Measurements from ENCODE around the gene ERVFRD-1. TPM values are rescaled to one million over a fixed set of nuclear protein-coding genes. Genes with fewer than 3 reads are reported as not detected.

The ERVFRD-1 gene
- total and polyA plus RNA-seq, 2 experiments from 2014 or later, result 0.06 TPM; not detected in 1

- TF ChIP-seq EZH2 (IDR thresholded peaks at IDR 0.05; ENCODE audit: low read depth, unreplicated experiment), result no peak
- TF ChIP-seq ZNF462 (CRISPR knock-in tag; IDR thresholded peaks at IDR 0.05), result no peak
- no peak for TF ChIP-seq CTCF (conservative IDR thresholded peaks at IDR 0.05; ENCODE audit: low read depth in 2 of 2)
Observed at GRCh38 chr6:11098004-11098403, 13.5 kb downstream of the ERVFRD-1 start (continued).

GRCh38 chr6:11097476-11097875, 14.0 kb downstream of the ERVFRD-1 start:
- Mint-ChIP-seq H3K27me3 (ENCODE audit: insufficient read depth, low read depth, poor library complexity) (no peaks in the 10 kb centered on the region), H3K4me3 (no peak overlapping the region), H3K4me1 (peaks cover 26% of the 10 kb centered on the region), H3K9me3 (peaks cover 8% of the 10 kb centered on the region; the same call in 1 of the 3 replicates), H3K36me3 (ENCODE audit: low read depth) (peaks cover 23% of the 10 kb centered on the region), H3K27ac (no peak overlapping the region)
- Histone ChIP-seq H3K4me1 (ENCODE audit: insufficient read depth) (peaks cover 27% of the 10 kb centered on the region), H3K27ac (ENCODE audit: low read depth) (no peak overlapping the region), H3K79me2 (replicated peaks; ENCODE audit: insufficient read depth) (peaks cover 84% of the 10 kb centered on the region), H3K36me3 (ENCODE audit: insufficient read depth) (no peaks in the 10 kb centered on the region), H3F3A (replicated peaks; ENCODE audit: low read depth) (no peaks in the 10 kb centered on the region; the same call in 1 of the 2 replicates), H4K20me1 (replicated peaks; ENCODE audit: insufficient read depth) (peaks cover 24% of the 10 kb centered on the region; the same call in 1 of the 2 replicates), H3K27me3 (ENCODE audit: insufficient read depth) (no peaks in the 10 kb centered on the region), H3K4me2 (no peak overlapping the region), H2AFZ (no peak overlapping the region), H3K9me2 (ENCODE audit: insufficient read depth) (no peaks in the 10 kb centered on the region), H3K4me3 (no peak overlapping the region)
- DNase-seq (ENCODE audit: low spot score), result no peak
- ATAC-seq, result no peak
- TF ChIP-seq REST (IDR thresholded peaks at IDR 0.05; ENCODE audit: unreplicated experiment), result no peak
- TF ChIP-seq POLR2AphosphoS5 (IDR thresholded peaks at IDR 0.05; ENCODE audit: low read depth), result no peak
- TF ChIP-seq JUNB (IDR thresholded peaks at IDR 0.05; ENCODE audit: unreplicated experiment), result no peak
- TF ChIP-seq ZNF331 (CRISPR knock-in tag; IDR thresholded peaks at IDR 0.05; ENCODE audit: low read depth), result no peak
- TF ChIP-seq ETS1 (IDR thresholded peaks at IDR 0.05), result no peak
- TF ChIP-seq NANOG (IDR thresholded peaks at IDR 0.05; ENCODE audit: borderline replicate concordance), result no peak
- TF ChIP-seq CTCF (conservative IDR thresholded peaks at IDR 0.05; ENCODE audit: low read depth in 2 of 2), result no peak
